Activated CD4-positive, alpha-beta T cell treated with anti-CD3 and anti-CD28 coated beads, Interleukin-2, Interleukin-4, amounts not matched to agents 100 ng/mL and 50 ng/mL, durations not matched to agents 16 hours and 8 hours (primary cell): ENCODE data around the gene POLR2L.

Experiments used
- DNase-seq: peaks from one replicate; pipeline ENCODE4 v3.0.0-alpha.2; 2020; ENCODE audit warnings: low spot score

The POLR2L gene

GRCh38 chr11:854601-855329 is 12.4 kb upstream of the POLR2L start:
- DNase-seq: no peak

- DNase-seq: no peak
Measured at GRCh38 chr11:853682-854448, 11.5 kb upstream of the POLR2L start.

- DNase-seq: no peak
Measured at GRCh38 chr11:852762-853161, 10.4 kb upstream of the POLR2L start.

- peak; percentile 22 for DNase-seq
Measured at GRCh38 chr11:850775-851763, 8.7 kb upstream of the POLR2L start.

- no peak for DNase-seq
Measured at GRCh38 chr11:849951-850774, 7.8 kb upstream of the POLR2L start.

GRCh38 chr11:849104-849824 is 6.9 kb upstream of the POLR2L start:
- DNase-seq: no peak

GRCh38 chr11:848380-848931 is 6.1 kb upstream of the POLR2L start:
- peak; percentile 71 for DNase-seq

- no peak for DNase-seq
Measured at GRCh38 chr11:847876-848275, 5.5 kb upstream of the POLR2L start.

GRCh38 chr11:846496-847098 is 4.3 kb upstream of the POLR2L start:
- DNase-seq: no peak

- DNase-seq: no peak
Measured at GRCh38 chr11:845872-846495, 3.7 kb upstream of the POLR2L start.

- no peak for DNase-seq
Measured at GRCh38 chr11:844693-845644, 2.6 kb upstream of the POLR2L start.

GRCh38 chr11:843818-844692 is 1.7 kb upstream of the POLR2L start:
- DNase-seq: no peak

- DNase-seq: no peak
Measured at GRCh38 chr11:843086-843734, 881 bp upstream of the POLR2L start.

- no peak for DNase-seq
Measured at GRCh38 chr11:841981-842369, 354 bp downstream of the POLR2L start.

- DNase-seq: no peak
Measured at GRCh38 chr11:839875-840617, 2.3 kb downstream of the POLR2L start.

- no peak for DNase-seq
Measured at GRCh38 chr11:839280-839623, 3.1 kb downstream of the POLR2L start.
